Sigmoid colon (tissue), 7 donors: ENCODE measurements around the gene POLR1E. TPM values are rescaled to one million over a fixed set of nuclear protein-coding genes. Genes with fewer than 3 reads are reported as not detected.

ENCODE experiments used
- DNase-seq: peaks from one replicate; pipeline ENCODE4 v3.0.0-alpha.2; 2019
- H3K27ac ChIP-seq, 4 donors: fragments of 200-600 bp; sonication (generic); one replicate each; pipeline ENCODE4 v1.5.1; 2016 to 2019; ENCODE audit warnings: mild to moderate bottlenecking in 1 of 4
- H3K27me3 ChIP-seq, 3 donors: fragments of 200-600 bp; sonication (generic); one replicate each; pipeline ENCODE4 v1.5.1; 2019; ENCODE audit warnings: mild to moderate bottlenecking in 1 of 3
- H3K36me3 ChIP-seq, 4 donors: fragments of 200-600 bp; sonication (generic); one replicate each; pipeline ENCODE4 v1.5.1; 2016 to 2019
- H3K4me1 ChIP-seq, 4 donors: fragments of 200-600 bp; sonication (generic); one replicate each; pipeline ENCODE4 v1.5.1; 2017 to 2019
- H3K4me3 ChIP-seq, 4 donors: fragments of 200-600 bp; sonication (generic); one replicate each; pipeline ENCODE4 v1.5.1; 2017 to 2019; ENCODE audit warnings: mild to moderate bottlenecking in 2 of 4, moderate library complexity in 1 of 4
- H3K9me3 ChIP-seq, 4 donors: fragments of 200-600 bp in 3 of 4; sonication (generic) in 3 of 4; one replicate each; pipeline versions ENCODE4 v1.5.1 to v1.6.1; 2013 to 2019
- CTCF ChIP-seq, 4 experiments: fragments of 450-650 bp in 3 of 4; fragments of 200-600 bp in 1 of 4; IDR thresholded peaks; one replicate each; pipeline ENCODE4 v1.5.1; 2016 to 2019; ENCODE audit warnings: antibody characterized with exemption in 4 of 4, mild to moderate bottlenecking in 3 of 4, moderate library complexity in 2 of 4
- EP300 ChIP-seq, 4 donors: sonication (generic); formaldehyde crosslinking; IDR thresholded peaks; one replicate each; pipeline ENCODE4 v1.6.1; 2017; ENCODE audit warnings: antibody characterized with exemption in 4 of 4
- POLR2A ChIP-seq, 2 donors: fragments of 450-650 bp; IDR thresholded peaks; one replicate each; pipeline ENCODE4 v1.6.1; 2016; ENCODE audit warnings: antibody characterized with exemption in 2 of 2, mild to moderate bottlenecking in 2 of 2, moderate library complexity in 2 of 2
- POLR2AphosphoS5 ChIP-seq, 4 donors: sonication (generic); formaldehyde crosslinking; IDR thresholded peaks; one replicate each; pipeline ENCODE4 v1.6.1; 2017; ENCODE audit warnings: antibody characterized with exemption in 4 of 4
- WGBS, 2 donors: extraction: QIAGEN DNeasy Blood & Tissue Kit; methylation state at CpG; one replicate each; pipeline ENCODE4 v1.1.7; 2013; 5-methylcytosine and 5-hydroxymethylcytosine counted together
- intact Hi-C: fragments of 100-400 bp; cut with DNase I; formaldehyde crosslinking; loops from one replicate; pipeline ENCODE4 v1.15.1; 2023
- polyA plus RNA-seq, 3 donors: library from polyadenylated mRNA; stranded (reverse); fragments of 200-250 nt; gene quantifications; one replicate each; pipeline ENCODE4 v1.2.3, GENCODE V29; 2013
- total RNA-seq, 4 donors: library from RNA; depleted of rRNA; stranded (reverse); fragments of >200 nt; gene quantifications; one replicate each; pipeline ENCODE4 v1.1.0, GENCODE V29; 2016
- donor health status: healthy with polysubstance abuse.
- donor health status: Bipolar disorder and iron deficiency.
- donor health status: healthy.

POLR1E gene
- total and polyA plus RNA-seq, 7 donors: 4.6 to 33.4 (median 22.3) TPM

GRCh38 chr9:37542488-37542887, 56.7 kb downstream of the POLR1E start:
- no peaks in the 10 kb centered on the region for H3K27me3 ChIP-seq

GRCh38 chr9:37542895-37543294, 57.1 kb downstream of the POLR1E start:
- no peaks in the 10 kb centered on the region for H3K27me3 ChIP-seq
- H3K27ac ChIP-seq: no peak overlapping the region
- H3K4me3 ChIP-seq: no peak overlapping the region
- H3K36me3 ChIP-seq: peaks cover 7 to 38% (median 14%) of the 10 kb centered on the region in 4 donors
- no peaks in the 10 kb centered on the region for H3K9me3 ChIP-seq
- TF ChIP-seq CTCF (IDR thresholded peaks at IDR 0.05) (no peak), POLR2AphosphoS5 (IDR thresholded peaks at IDR 0.05) (no peak), EP300 (IDR thresholded peaks at IDR 0.05) (no peak), POLR2A (IDR thresholded peaks at IDR 0.05) (no peak)
- DNase-seq: no peak
- 62 to 71% methylated on average over 1 of the region's 1 CpG for WGBS, 2 donors
- no peaks in the 10 kb centered on the region for H3K4me1 ChIP-seq
- intact Hi-C loops: no loop called here

More at GRCh38 chr9:37542488-37542887, 56.7 kb downstream of the POLR1E start:
- Histone ChIP-seq H3K36me3 (peaks cover 7 to 42% (median 16%) of the 10 kb centered on the region in 4 donors), H3K9me3 (no peaks in the 10 kb centered on the region), H3K4me3 (no peak overlapping the region), H3K27ac (no peak overlapping the region), H3K4me1 (no peaks in the 10 kb centered on the region)
- 95 to 98% methylated on average over 6 of the region's 6 CpGs for WGBS, 2 donors
- intact Hi-C loops: no loop called here
- DNase-seq: no peak
- no peak for TF ChIP-seq POLR2A (IDR thresholded peaks at IDR 0.05)
- no peak for TF ChIP-seq CTCF (IDR thresholded peaks at IDR 0.05)
- TF ChIP-seq POLR2AphosphoS5 (IDR thresholded peaks at IDR 0.05): no peak
- no peak for TF ChIP-seq EP300 (IDR thresholded peaks at IDR 0.05)

GRCh38 chr9:37543468-37543867, 57.7 kb downstream of the POLR1E start:
- H3K27me3 ChIP-seq: no peaks in the 10 kb centered on the region
- no peak for DNase-seq
- WGBS, 2 donors: 95% methylated on average over 1 of the region's 1 CpG
- H3K4me3 ChIP-seq: no peak overlapping the region
- no peaks in the 10 kb centered on the region for H3K9me3 ChIP-seq
- no peak overlapping the region for H3K27ac ChIP-seq
- intact Hi-C loops: no loop called here
- H3K36me3 ChIP-seq: peaks cover 5 to 33% (median 11%) of the 10 kb centered on the region in 4 donors
- no peaks in the 10 kb centered on the region for H3K4me1 ChIP-seq
- TF ChIP-seq EP300 (IDR thresholded peaks at IDR 0.05) (no peak), POLR2A (IDR thresholded peaks at IDR 0.05) (no peak), CTCF (IDR thresholded peaks at IDR 0.05) (no peak), POLR2AphosphoS5 (IDR thresholded peaks at IDR 0.05) (no peak)

DNA sequence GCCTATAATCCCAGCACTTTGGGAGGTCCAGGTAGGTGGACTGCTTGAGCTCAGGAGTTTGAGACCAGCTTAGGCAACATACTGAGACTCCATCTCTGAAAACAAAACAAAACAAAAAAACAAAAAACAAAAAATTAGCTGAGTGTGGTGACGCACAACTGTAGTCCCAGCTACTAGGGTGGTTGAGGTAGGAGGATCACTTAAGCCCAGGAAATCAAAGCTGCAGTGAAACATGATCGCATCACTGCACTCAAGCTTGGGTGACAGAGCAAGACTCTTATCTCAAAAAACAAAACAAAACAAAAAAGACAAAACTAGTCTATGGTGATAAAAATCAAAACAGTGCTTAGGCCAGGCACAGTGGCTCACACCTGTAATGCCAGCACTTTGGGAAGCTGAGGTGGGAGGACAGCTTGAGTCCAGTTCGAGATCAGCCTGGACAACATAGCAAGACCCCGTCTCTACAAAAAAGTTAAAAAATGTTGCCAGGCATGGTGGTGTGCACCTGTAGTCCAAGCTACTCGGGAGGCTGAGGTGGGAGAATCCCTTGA, 61.7 kb downstream of the POLR1E start:
- no peak for DNase-seq
- Histone ChIP-seq H3K27me3 (no peaks in the 10 kb centered on the region), H3K4me1 (peaks cover 0 to 14% (median 7%) of the 10 kb centered on the region in 4 donors), H3K36me3 (no peaks in the 10 kb centered on the region), H3K4me3 (no peak overlapping the region), H3K27ac (no peak overlapping the region), H3K9me3 (no peaks in the 10 kb centered on the region)
- TF ChIP-seq CTCF (IDR thresholded peaks at IDR 0.05) (no peak), EP300 (IDR thresholded peaks at IDR 0.05) (no peak), POLR2A (IDR thresholded peaks at IDR 0.05) (no peak), POLR2AphosphoS5 (IDR thresholded peaks at IDR 0.05) (no peak)
- WGBS, 2 donors: 94 to 95% methylated on average over 5 of the region's 5 CpGs
- intact Hi-C loops: no loop called here

- no peak for DNase-seq
- intact Hi-C loops: no loop called here
- no peak overlapping the region for H3K27ac ChIP-seq
- H3K36me3 ChIP-seq: no peaks in the 10 kb centered on the region
- TF ChIP-seq CTCF (IDR thresholded peaks at IDR 0.05) (no peak), POLR2A (IDR thresholded peaks at IDR 0.05) (no peak), EP300 (IDR thresholded peaks at IDR 0.05) (no peak), POLR2AphosphoS5 (IDR thresholded peaks at IDR 0.05) (no peak)
- peaks cover 0 to 14% (median 7%) of the 10 kb centered on the region in 4 donors for H3K4me1 ChIP-seq
- H3K4me3 ChIP-seq: no peak overlapping the region
- H3K27me3 ChIP-seq: no peaks in the 10 kb centered on the region
- no peaks in the 10 kb centered on the region for H3K9me3 ChIP-seq
These were observed 63.8 kb downstream of the POLR1E start for GRCh38 chr9:37549527-37549926.
